ENCODE measurements around the gene NR1D1. TPM values are rescaled to one million over a fixed set of nuclear protein-coding genes. Genes with fewer than 3 reads are reported as not detected.

The NR1D1 gene
- total and polyA plus RNA-seq, 2 of the 8 experiments (the other 6 are each of a cell fraction or from before 2014, with no cell fraction given): 1.5 to 4.6 TPM

GRCh38 chr17:40058186-40058784, 42.1 kb downstream of the NR1D1 start:
- no peaks in the 10 kb centered on the region for H3K36me3 ChIP-seq (ENCODE audit: control insufficient read depth in 2 of 4, insufficient read depth in 4 of 4, low read length in 3 of 4)
- no peak overlapping the region for H4K5ac ChIP-seq (ENCODE audit: insufficient read length, low read depth, low read length)
- H3K23me2 ChIP-seq (ENCODE audit: low read depth, low read length): peaks cover 2% of the 10 kb centered on the region; the same call in 1 of the 2 replicates
- no peaks in the 10 kb centered on the region for H3K9me3 ChIP-seq (ENCODE audit: insufficient read depth in 2 of 2, low read depth in 1 of 2, low read length in 1 of 2)
- H3K56ac ChIP-seq (replicated peaks; ENCODE audit: insufficient read length, low read depth, low read length): no peak overlapping the region
- 90% methylated on average over 8 of the region's 8 CpGs; no CpG with 5 or more reads in 1 of the 2 experiments for WGBS, 2 experiments (ENCODE audit: extremely low coverage in 1 of 2, insufficient coverage in 1 of 2, insufficient read length in 1 of 2, insufficient replicate concordance in 2 of 2, low coverage in 1 of 2, low lambda C conversion rate in 2 of 2, missing lambda C conversion rate in 1 of 2)
- H2BK5ac ChIP-seq (ENCODE audit: low read depth, low read length): no peak overlapping the region
- no peak overlapping the region for H3K9ac ChIP-seq (replicated peaks in 1 of 4; ENCODE audit: extremely low read depth in 1 of 4, low read depth in 3 of 4, low read length in 3 of 4)
- no peak overlapping the region for H2BK120ac ChIP-seq (replicated peaks; ENCODE audit: low read depth, low read length)
- H2AFZ ChIP-seq (ENCODE audit: low read length): no peak overlapping the region; the same call in 1 of the 2 replicates
- H4K20me1 ChIP-seq (replicated peaks in 1 of 2; ENCODE audit: control insufficient read depth in 1 of 2, insufficient read depth in 2 of 2, low read length in 2 of 2): no peaks in the 10 kb centered on the region
- no peaks in the 10 kb centered on the region for H3K79me2 ChIP-seq (ENCODE audit: control insufficient read depth in 1 of 2, insufficient read depth in 2 of 2, low read length in 2 of 2)
- H2AK5ac ChIP-seq (ENCODE audit: low read depth, low read length): no peak overlapping the region
- peaks cover 10 to 18% (median 15%) of the 10 kb centered on the region in 4 experiments for H3K4me1 ChIP-seq (replicated peaks in 1 of 4; ENCODE audit: control insufficient read depth in 3 of 4, insufficient read depth in 4 of 4, low read length in 3 of 4)
- FAIRE-seq (no peak), DNase-seq (ENCODE audit: low read depth in 1 of 2, low spot score in 2 of 2) (no peak)
- no peak overlapping the region for H3K14ac ChIP-seq (ENCODE audit: insufficient read length)
- no peak overlapping the region; the same call in 1 of the 2 replicates for H4K8ac ChIP-seq (ENCODE audit: extremely low read depth, insufficient read depth, low read length)
- H2BK12ac ChIP-seq (ENCODE audit: low read depth, low read length): no peak overlapping the region
- H2BK20ac ChIP-seq (ENCODE audit: low read length): no peak overlapping the region
- CTCF ChIA-PET (ENCODE audit: partially characterized antibody): interaction anchor here (0.7 to 38.4 kb wide), 3 partner anchors 19 to 52 kb away, joined by 3 to 876 read pairs (median 521); no protein-coding TSS in a partner anchor
- no peak overlapping the region for H2BK15ac ChIP-seq (ENCODE audit: low read length)
- H3K18ac ChIP-seq (ENCODE audit: extremely low read depth, low read length): no peak overlapping the region
- H3K27me3 ChIP-seq (replicated peaks in 1 of 4; ENCODE audit: control insufficient read depth in 3 of 4, extremely low read depth in 1 of 4, insufficient read depth in 3 of 4, low read length in 3 of 4): peaks cover 0 to 7% (median 3%) of the 10 kb centered on the region in 4 experiments; a peak in 4 of 7 replicates
- no peak overlapping the region for H3K27ac ChIP-seq (ENCODE audit: low read depth, low read length)
- no peak overlapping the region for H3K4me2 ChIP-seq (ENCODE audit: insufficient read depth in 1 of 2, low read depth in 2 of 2, low read length in 2 of 2)
- no peak overlapping the region for H3K4me3 ChIP-seq (ENCODE audit: extremely low read depth in 1 of 4, insufficient read depth in 2 of 4, low read depth in 3 of 4, low read length in 4 of 4)
- H3K23ac ChIP-seq (ENCODE audit: insufficient read length): no peak overlapping the region
- H4K91ac ChIP-seq (replicated peaks; ENCODE audit: insufficient read length, low read length): no peak overlapping the region
- POLR2A ChIA-PET (ENCODE audit: partially characterized antibody): interaction anchor here (0.8 to 1.4 kb wide), 5 partner anchors 11 to 82 kb away, joined by 3 to 5 read pairs (median 4); partner anchors contain the start of gene CASC3
- no peak overlapping the region for H3K4ac ChIP-seq (replicated peaks; ENCODE audit: insufficient read length, low read depth, low read length)
- no peaks in the 10 kb centered on the region for H3K79me1 ChIP-seq (ENCODE audit: low read depth, low read length)
- TF ChIP-seq KDM5A (IDR thresholded peaks at IDR 0.05; ENCODE audit: low read length) (no peak), BCL11A (IDR thresholded peaks at IDR 0.05; ENCODE audit: low read depth in 2 of 2, low read length in 2 of 2) (no peak), EGR1 (IDR thresholded peaks at IDR 0.05; ENCODE audit: borderline replicate concordance, low read depth, low read length) (no peak), BACH1 (IDR thresholded peaks at IDR 0.05; ENCODE audit: low read length) (no peak), TAF1 (IDR thresholded peaks at IDR 0.05; ENCODE audit: low read depth, low read length) (no peak), POLR2AphosphoS5 (IDR thresholded peaks at IDR 0.05; ENCODE audit: low read depth, low read length) (no peak), SP2 (IDR thresholded peaks at IDR 0.05; ENCODE audit: low read length) (no peak), RAD21 (IDR thresholded peaks at IDR 0.05 in 1 of 2, conservative IDR thresholded peaks at IDR 0.05 in 1 of 2; ENCODE audit: low read depth in 2 of 2, low read length in 2 of 2) (no peak), SIX5 (IDR thresholded peaks at IDR 0.05; ENCODE audit: low read depth, low read length) (no peak), E2F6 (IDR thresholded peaks at IDR 0.05) (no peak), CBX8 (IDR thresholded peaks at IDR 0.05; ENCODE audit: borderline replicate concordance, low read depth, low read length) (no peak), BRCA1 (IDR thresholded peaks at IDR 0.05; ENCODE audit: low read depth, low read length) (no peak), SAP30 (IDR thresholded peaks at IDR 0.05; ENCODE audit: insufficient read depth, insufficient replicate concordance, low read length) (no peak)

All from H1 (cell line).